Keratinocyte (primary cell): Measurements from ENCODE around the gene ZNF474.

Experiments used
- CTCF ChIP-seq, 3 experiments: IDR thresholded peaks in 1 of 3; conservative IDR thresholded peaks in 1 of 3; optimal IDR thresholded peaks in 1 of 3; 2 replicates in 2 of 3; 3 replicates in 1 of 3; pipeline versions ENCODE3 to v1.5.1; 2011; ENCODE audit warnings: low read length in 3 of 3, mild to moderate bottlenecking in 3 of 3, moderate library complexity in 2 of 3, control low read depth in 1 of 3, inconsistent platforms in 1 of 3; ENCODE audit not compliant: insufficient read depth in 2 of 3; ENCODE audit errors: extremely low read depth in 1 of 3
- EZH2 ChIP-seq: IDR thresholded peaks from one replicate; pipeline ENCODE4 v1.6.1; 2012; ENCODE audit warnings: inconsistent platforms, mild to moderate bottlenecking, low read length, moderate library complexity

GRCh38 chr5:122099060-122099790, 30.1 kb upstream of the ZNF474 start:
- no peak for TF ChIP-seq EZH2
- TF ChIP-seq CTCF (optimal IDR thresholded peaks at IDR 0.05 in 1 of 3, IDR thresholded peaks at IDR 0.05 in 1 of 3, conservative IDR thresholded peaks at IDR 0.05 in 1 of 3; ENCODE audit: extremely low read depth in 1 of 3, insufficient read depth in 2 of 3, low read length in 3 of 3) = no peak
